Bronchial epithelial cell (primary cell): Measurements from ENCODE around the gene CH25H. TPM values are rescaled to one million over a fixed set of nuclear protein-coding genes. Genes with fewer than 3 reads are reported as not detected.

ENCODE experiments used
- DNase-seq: peaks from one replicate; pipeline ENCODE4 v3.0.0-alpha.2; 2010; ENCODE audit warnings: low read depth
- FAIRE-seq: peaks from 2 replicates; lab custom pipeline; 2011; peaks lifted over from hg19 to GRCh38; lab: Jason Lieb, UNC
- H3K27me3 ChIP-seq: 2 replicates; pipeline ENCODE4 v1.5.1; 2011; ENCODE audit warnings: low read length; ENCODE audit not compliant: control insufficient read depth, insufficient read depth
- H3K36me3 ChIP-seq: 2 replicates; pipeline ENCODE4 v1.5.1; 2011; ENCODE audit warnings: low read length; ENCODE audit not compliant: control insufficient read depth, insufficient read depth
- H3K4me3 ChIP-seq: 2 replicates; pipeline ENCODE4 v1.5.1; 2011; ENCODE audit warnings: mild to moderate bottlenecking, low read depth, low read length, control low read depth
- total RNA-seq: library from RNA; depleted of rRNA; stranded (reverse); fragments of >200 nt; gene quantifications from 2 replicates; pipeline ENCODE4 v1.2.1, GENCODE V29; 2014
- TF ChIP-seq, protein P1 (sequence below): IDR thresholded peaks from 2 replicates; pipeline ENCODE4 v1.5.1; 2011; ENCODE audit warnings: mild to moderate bottlenecking, moderate library complexity, low read length, control low read depth, inconsistent platforms; ENCODE audit not compliant: insufficient read depth, severe bottlenecking

The CH25H gene
- total RNA-seq, 1 donor from 2014 or later, result not detected

DNA sequence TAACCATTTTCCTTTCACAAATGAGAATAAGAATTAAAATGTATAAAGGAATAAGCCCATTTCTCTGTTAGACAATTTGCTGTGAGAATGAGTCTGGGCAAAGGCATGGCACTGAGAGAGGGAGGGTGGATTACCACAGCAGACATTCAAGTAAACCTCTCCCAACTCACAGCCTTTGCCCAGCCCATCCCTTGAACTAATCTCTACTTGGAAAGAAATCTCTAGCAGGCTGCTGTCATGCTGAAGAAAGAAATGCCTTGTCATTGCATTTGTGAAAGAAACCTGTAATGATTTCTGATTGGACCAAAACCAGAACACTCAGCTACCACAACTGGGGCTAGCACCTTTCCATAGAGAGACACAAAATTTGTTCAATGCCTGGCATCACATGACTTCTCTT is 39.2 kb downstream of the CH25H start:
- TF ChIP-seq, protein P1, sequence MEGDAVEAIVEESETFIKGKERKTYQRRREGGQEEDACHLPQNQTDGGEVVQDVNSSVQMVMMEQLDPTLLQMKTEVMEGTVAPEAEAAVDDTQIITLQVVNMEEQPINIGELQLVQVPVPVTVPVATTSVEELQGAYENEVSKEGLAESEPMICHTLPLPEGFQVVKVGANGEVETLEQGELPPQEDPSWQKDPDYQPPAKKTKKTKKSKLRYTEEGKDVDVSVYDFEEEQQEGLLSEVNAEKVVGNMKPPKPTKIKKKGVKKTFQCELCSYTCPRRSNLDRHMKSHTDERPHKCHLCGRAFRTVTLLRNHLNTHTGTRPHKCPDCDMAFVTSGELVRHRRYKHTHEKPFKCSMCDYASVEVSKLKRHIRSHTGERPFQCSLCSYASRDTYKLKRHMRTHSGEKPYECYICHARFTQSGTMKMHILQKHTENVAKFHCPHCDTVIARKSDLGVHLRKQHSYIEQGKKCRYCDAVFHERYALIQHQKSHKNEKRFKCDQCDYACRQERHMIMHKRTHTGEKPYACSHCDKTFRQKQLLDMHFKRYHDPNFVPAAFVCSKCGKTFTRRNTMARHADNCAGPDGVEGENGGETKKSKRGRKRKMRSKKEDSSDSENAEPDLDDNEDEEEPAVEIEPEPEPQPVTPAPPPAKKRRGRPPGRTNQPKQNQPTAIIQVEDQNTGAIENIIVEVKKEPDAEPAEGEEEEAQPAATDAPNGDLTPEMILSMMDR, result no peak
- Histone ChIP-seq H3K36me3 (no peaks in the 10 kb centered on the region), H3K27me3 (peaks cover 5% of the 10 kb centered on the region), H3K4me3 (no peak overlapping the region)
- FAIRE-seq, result no peak
- peak; percentile 13 for DNase-seq

DNA sequence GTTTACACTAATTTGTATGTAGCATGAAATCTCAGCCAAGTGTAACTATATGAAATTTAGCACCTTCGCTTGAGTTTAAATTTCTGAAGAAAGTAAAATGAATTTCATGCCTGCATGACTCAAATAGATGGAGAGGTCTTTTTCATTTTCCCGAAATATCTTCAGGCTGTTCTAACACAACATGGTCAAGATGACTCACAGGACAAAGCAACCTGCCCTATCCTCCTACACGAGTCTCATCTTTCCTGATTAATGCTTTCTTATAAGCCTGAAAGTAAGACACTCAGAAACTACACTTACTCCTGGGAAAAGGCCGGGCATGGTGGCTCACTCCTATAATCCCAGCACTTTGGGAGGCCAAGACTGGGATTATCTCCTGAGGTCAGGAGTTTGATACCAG is 41.2 kb downstream of the CH25H start:
- FAIRE-seq (no peak), DNase-seq (peak; percentile 54)
- H3K36me3 ChIP-seq, result no peaks in the 10 kb centered on the region

DNA sequence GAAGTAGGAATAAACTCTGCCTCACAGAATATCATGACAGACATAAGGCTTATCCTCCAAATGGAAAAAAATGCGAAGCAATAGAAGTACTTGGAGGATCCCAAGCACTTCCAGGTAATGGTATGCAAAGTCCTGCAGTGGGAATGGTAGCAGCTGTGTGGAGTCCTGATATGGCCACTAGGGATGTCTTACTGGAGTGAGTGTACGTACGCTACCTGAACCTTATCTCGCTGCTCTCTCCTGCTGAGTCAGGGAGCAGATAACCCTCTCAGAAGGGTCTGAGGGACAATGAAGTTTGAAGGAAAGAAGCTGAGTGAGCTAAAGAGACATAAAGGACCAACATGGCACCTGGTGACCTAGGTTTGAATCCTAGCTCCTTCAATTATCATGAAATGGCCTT is 42.2 kb downstream of the CH25H start:
- DNase-seq, result no peak
- peaks cover 5% of the 10 kb centered on the region for H3K27me3 ChIP-seq
- no peak overlapping the region for H3K4me3 ChIP-seq
- TF ChIP-seq, protein P1, result no peak
- FAIRE-seq, result no peak
- H3K36me3 ChIP-seq, result no peaks in the 10 kb centered on the region

More for the DNA sequence above, 41.2 kb downstream of the CH25H start:
- H3K4me3 ChIP-seq, result no peak overlapping the region
- H3K27me3 ChIP-seq, result peaks cover 5% of the 10 kb centered on the region
- TF ChIP-seq, protein P1, result no peak

DNA sequence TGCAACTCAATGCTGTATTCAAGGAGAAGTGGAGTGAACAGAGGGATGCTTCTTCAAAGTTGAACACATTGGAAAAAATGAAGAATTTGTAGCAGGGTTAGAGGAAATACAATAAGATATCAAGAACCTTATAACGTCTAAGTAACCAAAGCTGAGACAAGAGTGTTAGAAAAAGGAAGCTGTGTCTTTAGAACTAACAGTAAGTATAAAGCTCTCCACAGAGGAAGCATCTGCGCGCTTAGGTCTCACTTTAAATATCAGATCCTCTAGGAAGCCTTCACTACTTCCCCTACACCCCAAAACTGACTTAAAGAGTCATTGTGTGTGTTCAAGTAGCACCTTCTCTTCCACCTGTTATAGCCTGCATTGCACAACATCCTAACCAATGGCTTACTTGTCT is 43.0 kb downstream of the CH25H start:
- FAIRE-seq, result no peak
- no peak overlapping the region for H3K4me3 ChIP-seq
- no peak for DNase-seq
- peaks cover 2% of the 10 kb centered on the region for H3K27me3 ChIP-seq
- no peaks in the 10 kb centered on the region for H3K36me3 ChIP-seq
- TF ChIP-seq, protein P1, result no peak

DNA sequence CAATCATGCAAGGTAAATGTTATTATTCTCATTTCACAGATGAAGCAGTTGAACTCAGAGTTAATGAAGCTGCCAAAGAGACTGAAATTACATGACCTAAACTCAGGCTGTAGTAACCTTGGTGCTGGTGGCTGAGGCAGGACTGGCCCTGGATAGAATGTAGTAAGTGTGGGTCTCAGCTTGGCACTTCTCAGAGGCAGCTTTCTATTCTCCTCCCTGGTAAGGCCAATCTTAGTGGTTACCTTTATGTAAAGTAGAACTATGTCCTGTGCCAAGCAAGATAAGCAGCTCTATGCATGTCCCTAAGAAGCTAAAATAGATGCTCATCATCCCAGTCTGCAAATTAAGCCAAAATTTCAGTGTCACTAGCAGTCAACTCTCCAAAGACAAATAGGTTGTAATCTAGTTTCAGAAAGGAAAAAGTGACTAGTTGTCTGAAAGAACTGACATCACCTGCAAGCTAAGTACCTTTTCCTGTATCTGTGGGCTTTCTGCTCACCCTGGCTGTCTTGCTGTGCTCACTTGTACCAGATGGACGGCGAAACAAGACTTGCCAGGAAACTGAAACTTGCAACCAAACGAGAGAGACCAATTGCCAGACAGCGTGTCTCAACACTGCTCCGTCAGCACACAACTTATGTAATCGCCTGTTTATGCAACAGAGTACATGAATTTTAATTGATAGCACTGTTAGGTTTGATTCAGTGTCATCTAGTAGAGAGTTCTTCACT is 43.7 kb downstream of the CH25H start:
- FAIRE-seq, result peak; percentile 62
- H3K36me3 ChIP-seq, result no peaks in the 10 kb centered on the region
- no peak overlapping the region for H3K4me3 ChIP-seq
- peaks cover 2% of the 10 kb centered on the region for H3K27me3 ChIP-seq
- TF ChIP-seq, protein P1, result no peak
- DNase-seq, result peak; percentile 84
